Left ventricle myocardium inferior (tissue), 1 donor: ENCODE results near the gene DNAJC27. TPM values are rescaled to one million over a fixed set of nuclear protein-coding genes. Genes with fewer than 3 reads are reported as not detected.
"Not testable (repeated sequence)": the region's sequence is repeated elsewhere in the genome, so short reads cannot be mapped to it uniquely, and the experiment has no call there.

Experiments
- DNase-seq: peaks from one replicate; pipeline ENCODE4 v3.0.0-alpha.2; 2020
- H3K27ac ChIP-seq: fragments of 200-600 bp; replicated peaks from 2 replicates; pipeline ENCODE4 v1.8.0; 2021
- H3K27me3 ChIP-seq: fragments of 200-600 bp; 2 replicates; pipeline ENCODE4 v1.8.0; 2021; ENCODE audit warnings: low read depth
- H3K36me3 ChIP-seq: fragments of 200-600 bp; 2 replicates; pipeline ENCODE4 v1.8.0; 2021
- H3K4me1 ChIP-seq: fragments of 200-600 bp; 2 replicates; pipeline ENCODE4 v1.8.0; 2021
- H3K4me3 ChIP-seq: fragments of 200-600 bp; 2 replicates; pipeline ENCODE4 v1.8.0; 2021; ENCODE audit warnings: mild to moderate bottlenecking, moderate library complexity
- H3K9me3 ChIP-seq: fragments of 200-600 bp; replicated peaks from 2 replicates; pipeline ENCODE4 v1.8.0; 2021
- CTCF ChIP-seq: fragments of 200-600 bp; IDR thresholded peaks from 2 replicates; pipeline ENCODE4 v1.8.0; 2021; ENCODE audit warnings: antibody characterized with exemption, mild to moderate bottlenecking, borderline replicate concordance
- intact Hi-C: fragments of 100-400 bp; cut with micrococcal nuclease; formaldehyde crosslinking; loops from one replicate; pipeline ENCODE4 v1.11.0; 2022
- total RNA-seq: library from RNA; stranded (reverse); fragmentation: NEBNext Ultra II Directional; extraction: Animal tissue kit (Norgen Biotek cat#: 25700); gene quantifications from one replicate; pipeline ENCODE4 v1.2.1, GENCODE V29; 2021
- donor health status: DM: no; HTN: yes; CAD: no; lungs with severe emphysema.

The DNAJC27 gene
- total RNA-seq, 1 donor from 2014 or later, result 10.1 TPM

DNA sequence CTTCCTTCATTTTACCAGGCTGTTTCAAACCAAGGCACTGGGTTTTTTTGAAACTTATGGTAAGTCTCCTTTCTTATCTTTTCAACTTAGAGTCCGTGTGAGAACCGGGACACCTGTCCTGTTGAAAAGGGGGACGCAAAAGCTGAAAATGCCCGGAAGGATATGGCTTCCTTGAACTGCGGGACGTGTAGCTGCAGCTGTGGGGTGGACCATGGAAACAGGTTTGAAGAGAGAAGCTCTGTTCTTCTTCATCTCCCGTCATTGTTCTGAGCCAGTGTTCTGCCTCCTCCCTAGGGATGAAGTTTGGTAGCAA, 29.5 kb upstream of the DNAJC27 start:
- Histone ChIP-seq H3K36me3 (no peaks in the 10 kb centered on the region), H3K27ac (no peak overlapping the region), H3K4me3 (no peak overlapping the region), H3K4me1 (peaks cover 13% of the 10 kb centered on the region), H3K27me3 (no peaks in the 10 kb centered on the region), H3K9me3 (no peaks in the 10 kb centered on the region)
- no peak for TF ChIP-seq CTCF
- no peak for DNase-seq
- intact Hi-C loops, result no loop called here

- no peak for DNase-seq
- Histone ChIP-seq H3K9me3 (no peaks in the 10 kb centered on the region), H3K27me3 (no peaks in the 10 kb centered on the region), H3K4me1 (peaks cover 13% of the 10 kb centered on the region), H3K4me3 (no peak overlapping the region), H3K36me3 (no peaks in the 10 kb centered on the region), H3K27ac (no peak overlapping the region)
- TF ChIP-seq CTCF, result no peak
- intact Hi-C loops, result no loop called here
These were observed 29.0 kb upstream of the DNAJC27 start for GRCh38 chr2:25000503-25001324.

GRCh38 chr2:25000036-25000435, 28.3 kb upstream of the DNAJC27 start:
- H3K27ac ChIP-seq, result no peak overlapping the region
- intact Hi-C loops, result no loop called here
- DNase-seq, result no peak

DNA sequence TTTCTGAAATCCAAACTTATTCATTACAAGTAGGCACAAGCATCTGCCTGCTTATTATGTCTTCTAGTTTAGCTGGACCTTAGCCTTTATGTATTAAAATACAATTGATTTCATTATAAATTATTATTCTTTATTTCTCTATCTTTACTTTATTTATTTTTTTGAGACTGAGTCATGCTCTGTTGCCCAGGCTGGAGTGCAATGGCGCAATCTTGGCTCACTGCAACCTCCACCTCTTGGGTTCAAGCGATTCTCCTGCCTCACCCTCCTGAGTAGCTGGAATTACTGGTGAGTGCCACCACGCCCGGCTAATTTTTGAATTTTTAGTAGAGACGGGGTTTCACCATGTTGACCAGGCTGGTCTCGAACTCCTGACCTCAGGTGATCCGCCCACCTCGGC, 27.3 kb upstream of the DNAJC27 start:
- H3K4me3 ChIP-seq, H3K36me3 ChIP-seq, H3K27ac ChIP-seq, DNase-seq, intact Hi-C loops, H3K9me3 ChIP-seq, H3K27me3 ChIP-seq: not testable (repeated sequence)
- H3K4me1 ChIP-seq, result peaks cover 21% of the 10 kb centered on the region

More at GRCh38 chr2:25000036-25000435, 28.3 kb upstream of the DNAJC27 start:
- H3K4me1 ChIP-seq, result peaks cover 13% of the 10 kb centered on the region
- no peak for TF ChIP-seq CTCF
- no peaks in the 10 kb centered on the region for H3K27me3 ChIP-seq
- H3K9me3 ChIP-seq, result no peaks in the 10 kb centered on the region
- no peak overlapping the region for H3K4me3 ChIP-seq
- H3K36me3 ChIP-seq, result no peaks in the 10 kb centered on the region

- Histone ChIP-seq H3K27ac (peak overlapping the region; percentile 3), H3K4me1 (peaks cover 26% of the 10 kb centered on the region), H3K4me3 (no peak overlapping the region), H3K36me3 (no peaks in the 10 kb centered on the region), H3K9me3 (no peaks in the 10 kb centered on the region), H3K27me3 (no peaks in the 10 kb centered on the region)
- intact Hi-C loops, result no loop called here
- no peak for DNase-seq
- TF ChIP-seq CTCF, result no peak
These were observed 22.5 kb upstream of the DNAJC27 start for GRCh38 chr2:24994146-24994724.
